ENCODE measurements around the gene TENM4.

DNA sequence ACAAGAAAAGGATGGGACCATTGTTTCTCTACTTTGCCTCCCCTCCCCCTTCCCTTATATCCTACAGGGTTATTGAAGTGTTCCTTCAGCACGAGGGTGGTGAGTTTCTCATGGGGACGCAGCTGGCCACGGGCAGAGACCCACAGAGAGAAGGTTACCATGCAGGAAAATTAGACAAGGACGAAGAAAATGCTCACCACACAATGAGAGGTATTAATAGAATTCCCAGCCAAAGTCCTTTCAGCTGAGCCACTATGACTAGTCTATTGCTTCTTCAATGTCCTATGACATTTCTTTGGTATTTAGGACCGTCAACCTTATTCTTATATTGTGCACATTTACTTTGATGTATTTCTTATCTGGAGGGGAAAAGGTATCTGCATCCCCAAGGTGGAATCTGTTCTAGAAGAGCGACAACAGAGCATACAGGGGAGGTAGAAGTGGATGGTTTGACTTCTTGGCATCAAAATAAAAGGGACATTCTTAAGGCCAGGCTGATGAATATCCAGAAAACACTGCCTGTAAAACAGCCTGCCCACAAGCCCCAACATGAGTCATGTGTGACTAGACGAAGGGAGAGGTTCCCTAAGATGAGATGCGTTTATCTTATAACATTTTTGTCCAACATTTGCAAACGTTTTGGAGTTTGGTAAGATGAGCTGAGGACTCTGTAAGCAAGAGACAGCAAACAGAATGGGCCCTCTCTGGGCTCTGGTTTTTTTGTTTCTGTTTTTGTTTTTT lies 656.3 kb downstream of the TENM4 start:
- TF ChIP-seq POLR2AphosphoS5 (IDR thresholded peaks at IDR 0.05; ENCODE audit: low read depth, low read length) (no peak), REST (IDR thresholded peaks at IDR 0.05; ENCODE audit: insufficient read depth in 1 of 2, low read depth in 2 of 2, low read length in 2 of 2) (no peak), TAF1 (IDR thresholded peaks at IDR 0.05; ENCODE audit: borderline replicate concordance, insufficient read depth, low read length) (no peak), SIN3A (IDR thresholded peaks at IDR 0.05; ENCODE audit: borderline replicate concordance, insufficient read depth, low read length) (no peak), FOXP2 (optimal IDR thresholded peaks at IDR 0.05; ENCODE audit: borderline replicate concordance, extremely low read depth, extremely low read length, insufficient read depth) (no peak)
